ENCODE results near the gene ANXA2.

ANXA2 gene

GRCh38 chr15:60400944-60401343, 3.2 kb upstream of the ANXA2 start:
- TF ChIP-seq, protein P1, sequence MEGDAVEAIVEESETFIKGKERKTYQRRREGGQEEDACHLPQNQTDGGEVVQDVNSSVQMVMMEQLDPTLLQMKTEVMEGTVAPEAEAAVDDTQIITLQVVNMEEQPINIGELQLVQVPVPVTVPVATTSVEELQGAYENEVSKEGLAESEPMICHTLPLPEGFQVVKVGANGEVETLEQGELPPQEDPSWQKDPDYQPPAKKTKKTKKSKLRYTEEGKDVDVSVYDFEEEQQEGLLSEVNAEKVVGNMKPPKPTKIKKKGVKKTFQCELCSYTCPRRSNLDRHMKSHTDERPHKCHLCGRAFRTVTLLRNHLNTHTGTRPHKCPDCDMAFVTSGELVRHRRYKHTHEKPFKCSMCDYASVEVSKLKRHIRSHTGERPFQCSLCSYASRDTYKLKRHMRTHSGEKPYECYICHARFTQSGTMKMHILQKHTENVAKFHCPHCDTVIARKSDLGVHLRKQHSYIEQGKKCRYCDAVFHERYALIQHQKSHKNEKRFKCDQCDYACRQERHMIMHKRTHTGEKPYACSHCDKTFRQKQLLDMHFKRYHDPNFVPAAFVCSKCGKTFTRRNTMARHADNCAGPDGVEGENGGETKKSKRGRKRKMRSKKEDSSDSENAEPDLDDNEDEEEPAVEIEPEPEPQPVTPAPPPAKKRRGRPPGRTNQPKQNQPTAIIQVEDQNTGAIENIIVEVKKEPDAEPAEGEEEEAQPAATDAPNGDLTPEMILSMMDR (IDR thresholded peaks at IDR 0.05; ENCODE audit: insufficient read depth, low read depth, low read length, missing control alignments) = no peak
- DNase-seq (ENCODE audit: low read depth) = no peak
- no peak overlapping the region for H3K4me3 ChIP-seq (ENCODE audit: low read depth, low read length)

GRCh38 chr15:60399931-60400330, 2.1 kb upstream of the ANXA2 start:
- no peak for DNase-seq (ENCODE audit: low read depth)
- H3K4me3 ChIP-seq (ENCODE audit: low read depth, low read length) = no peak overlapping the region
- TF ChIP-seq, protein P1 (IDR thresholded peaks at IDR 0.05; ENCODE audit: insufficient read depth, low read depth, low read length, missing control alignments) = no peak

DNA sequence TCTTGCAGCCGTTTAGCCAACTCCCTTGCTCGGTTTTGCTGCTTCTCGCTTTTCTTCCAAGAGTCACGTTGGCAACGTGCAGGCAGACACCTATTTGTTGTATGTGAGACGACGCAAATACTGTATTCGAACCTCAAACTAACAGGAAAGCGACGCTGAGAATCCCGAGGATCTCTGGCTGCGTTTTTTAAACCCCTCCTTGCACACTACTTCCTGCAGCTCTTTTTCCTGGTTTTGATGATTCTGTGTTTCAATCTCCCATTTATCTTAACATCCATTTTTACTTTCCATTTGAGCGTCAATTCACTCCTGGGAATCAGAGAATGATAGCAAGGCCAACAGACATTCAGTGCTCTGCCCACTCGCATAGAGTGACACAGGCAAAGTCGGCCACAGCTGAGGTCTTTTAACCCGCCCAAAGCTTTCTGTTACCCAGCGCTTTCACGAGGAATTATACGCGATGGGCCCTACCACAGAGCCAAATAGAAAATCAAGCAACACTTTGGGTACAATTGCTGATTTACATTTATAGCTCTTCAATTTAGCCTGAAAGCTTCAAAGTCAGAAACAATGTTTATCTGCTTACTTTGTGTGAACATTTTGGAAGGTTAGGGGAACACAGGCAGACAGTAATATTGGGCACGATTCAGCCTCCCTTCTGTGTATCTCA, 1.6 kb upstream of the ANXA2 start:
- no peak for DNase-seq (ENCODE audit: low read depth)
- TF ChIP-seq, protein P1 (IDR thresholded peaks at IDR 0.05; ENCODE audit: insufficient read depth, low read depth, low read length, missing control alignments) = no peak
- H3K4me3 ChIP-seq (ENCODE audit: low read depth, low read length) = no peak overlapping the region

- TF ChIP-seq, protein P1 (IDR thresholded peaks at IDR 0.05; ENCODE audit: insufficient read depth, low read depth, low read length, missing control alignments) = no peak
- peak overlapping the region; percentile 58 for H3K4me3 ChIP-seq (ENCODE audit: low read depth, low read length)
- peak; percentile 88 for DNase-seq (ENCODE audit: low read depth)
Observed at GRCh38 chr15:60396958-60397771, 621 bp downstream of the ANXA2 start.

DNA sequence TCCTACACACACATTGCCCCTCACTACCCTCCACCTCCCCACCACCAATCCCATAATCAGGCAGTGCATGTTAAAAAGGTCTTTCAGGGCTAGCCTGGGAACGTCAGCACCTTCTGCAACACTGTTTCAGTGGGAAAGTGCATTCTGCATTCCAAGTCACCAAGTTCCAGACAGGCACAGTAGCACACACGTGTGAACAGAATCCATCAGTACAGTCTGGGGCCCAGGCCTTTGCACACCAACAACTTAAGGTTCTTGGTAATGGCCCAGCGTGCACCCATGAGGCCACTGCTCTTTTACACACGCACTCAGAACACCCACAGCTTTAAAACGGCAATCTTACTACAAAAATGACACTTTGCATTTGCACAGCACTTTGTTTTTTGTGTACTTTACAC, 1.2 kb downstream of the ANXA2 start:
- TF ChIP-seq, protein P1 (IDR thresholded peaks at IDR 0.05; ENCODE audit: insufficient read depth, low read depth, low read length, missing control alignments) = no peak
- DNase-seq (ENCODE audit: low read depth) = no peak
- H3K4me3 ChIP-seq (ENCODE audit: low read depth, low read length) = peak overlapping the region; percentile 58

DNA sequence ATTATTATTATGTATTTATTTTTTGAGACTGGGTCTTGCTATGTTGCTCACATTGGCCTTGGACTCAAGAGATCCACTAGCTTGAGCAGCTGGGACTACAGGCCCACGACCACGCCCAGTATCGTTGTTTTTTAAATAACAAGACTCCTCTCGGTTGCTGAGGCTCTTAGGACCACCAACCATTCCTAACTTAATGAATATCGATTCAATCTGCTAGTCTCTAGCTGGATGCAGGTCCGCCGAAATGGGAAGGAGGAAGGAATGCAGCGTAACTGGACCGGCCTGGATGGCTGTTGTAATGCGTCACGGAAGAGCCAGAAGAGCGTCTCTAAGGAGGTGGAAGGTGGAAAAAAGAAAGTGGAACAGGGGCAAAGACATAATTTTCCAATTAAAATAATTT, 1.7 kb downstream of the ANXA2 start:
- TF ChIP-seq, protein P1 (IDR thresholded peaks at IDR 0.05; ENCODE audit: insufficient read depth, low read depth, low read length, missing control alignments) = no peak
- DNase-seq (ENCODE audit: low read depth) = no peak
- H3K4me3 ChIP-seq (ENCODE audit: low read depth, low read length) = no peak overlapping the region
